GM12878 (cell line): ENCODE measurements around the gene PIP5K1A. TPM values are rescaled to one million over a fixed set of nuclear protein-coding genes. Genes with fewer than 3 reads are reported as not detected.

Experiments
- ASH2L ChIP-seq: fragments of 300-600, 200-600 bp; sonication (generic); IDR thresholded peaks from 2 replicates; pipeline ENCODE4 v1.6.1; 2017; ENCODE audit warnings: low read depth, mild to moderate bottlenecking, borderline replicate concordance
- ATF7 ChIP-seq: fragments of 450-650 bp; IDR thresholded peaks from 2 replicates; pipeline ENCODE4 v1.6.1; 2016; ENCODE audit warnings: low read depth, mild to moderate bottlenecking
- CEBPZ ChIP-seq: fragments of 150-350 bp; IDR thresholded peaks from 2 replicates; pipeline ENCODE4 v1.6.1; 2016; ENCODE audit warnings: low read depth, low read length
- EZH2 ChIP-seq: IDR thresholded peaks from 2 replicates; pipeline ENCODE4 v1.6.1; 2012; ENCODE audit warnings: low read depth, mild to moderate bottlenecking, control low read depth, inconsistent platforms, low read length, borderline replicate concordance; ENCODE audit not compliant: control insufficient read depth
- IKZF2 ChIP-seq, 2 experiments: fragments of 450-650 bp; IDR thresholded peaks; 2 replicates each; pipeline ENCODE4 v1.6.1; 2017; ENCODE audit warnings: mild to moderate bottlenecking in 2 of 2, moderate library complexity in 2 of 2
- JUNB ChIP-seq: IDR thresholded peaks from 2 replicates; pipeline ENCODE4 v1.6.1; 2016; ENCODE audit warnings: antibody characterized with exemption, mild to moderate bottlenecking
- KAT2A ChIP-seq: conservative IDR thresholded peaks from 2 replicates; pipeline ENCODE4 v1.6.1; 2011; ENCODE audit warnings: low read depth, low read length; ENCODE audit not compliant: control insufficient read depth
- MEF2A ChIP-seq: IDR thresholded peaks from 2 replicates; pipeline ENCODE4 v1.6.1; 2011; ENCODE audit warnings: low read depth, mild to moderate bottlenecking, low read length, moderate library complexity; ENCODE audit not compliant: insufficient read depth
- MEF2B ChIP-seq: fragments of 450-650 bp; IDR thresholded peaks from 2 replicates; pipeline ENCODE4 v1.6.1; 2018; ENCODE audit warnings: mild to moderate bottlenecking, moderate library complexity; ENCODE audit not compliant: partially characterized antibody, poor library complexity, severe bottlenecking
- MTA2 ChIP-seq: fragments of 450-650 bp; IDR thresholded peaks from 2 replicates; pipeline ENCODE4 v1.6.1; 2016; ENCODE audit warnings: low read depth, mild to moderate bottlenecking, moderate library complexity
- MXI1 ChIP-seq: fragments of 150-350 bp; IDR thresholded peaks from 2 replicates; pipeline ENCODE4 v1.6.1; 2011; ENCODE audit warnings: low read depth, mild to moderate bottlenecking, inconsistent platforms, low read length, improper control_type of control experiment
- NBN ChIP-seq: fragments of 450-650 bp; IDR thresholded peaks from 2 replicates; pipeline ENCODE4 v1.6.1; 2016
- NFIC ChIP-seq: IDR thresholded peaks from 2 replicates; pipeline ENCODE4 v1.6.1; 2012; ENCODE audit warnings: low read depth, mild to moderate bottlenecking, inconsistent platforms, low read length, moderate library complexity
- NFYB ChIP-seq: IDR thresholded peaks from 2 replicates; pipeline ENCODE4 v1.6.1; 2011; ENCODE audit warnings: low read depth, mild to moderate bottlenecking, low read length, improper control_type of control experiment, moderate library complexity; ENCODE audit not compliant: insufficient read depth
- NR2C2 ChIP-seq: IDR thresholded peaks from 2 replicates; pipeline ENCODE4 v1.6.1; 2011; ENCODE audit warnings: borderline replicate concordance, low read depth; ENCODE audit not compliant: control insufficient read depth, insufficient read length
- NR2F1 ChIP-seq: fragments of 450-650 bp; conservative IDR thresholded peaks from 2 replicates; pipeline ENCODE4 v1.6.1; 2017; ENCODE audit warnings: mild to moderate bottlenecking
- PML ChIP-seq: IDR thresholded peaks from 2 replicates; pipeline ENCODE4 v1.6.1; 2012; ENCODE audit warnings: low read length, inconsistent platforms
- RFX5 ChIP-seq: IDR thresholded peaks from 2 replicates; pipeline ENCODE4 v1.6.1; 2011; ENCODE audit warnings: low read depth, low read length, improper control_type of control experiment
- SMC3 ChIP-seq: IDR thresholded peaks from 2 replicates; pipeline ENCODE4 v1.6.1; 2011; ENCODE audit warnings: low read length, improper control_type of control experiment, borderline replicate concordance
- ZSCAN29 ChIP-seq: fragments of 450-650 bp; IDR thresholded peaks from 2 replicates; pipeline ENCODE4 v1.6.1; 2017; ENCODE audit warnings: mild to moderate bottlenecking, moderate library complexity
- polyA plus RNA-seq, 11 experiments: library from polyadenylated mRNA; depleted of rRNA in 4 of 11; unstranded in 6 of 11; stranded (reverse) in 5 of 11; fragments of >200 nt; fragmentation: Nextera tagmentation in 4 of 11; fragmentation: Illumina TruSeq in 1 of 11; extraction: Ambion mirVana in 4 of 11; extraction: Trizol in 1 of 11; gene quantifications; 1 replicate in 1 of 11; 2 replicates in 10 of 11; pipeline versions ENCODE4 v1.2.1 to v1.2.3, GENCODE V29; 2011 to 2016; ENCODE audit warnings: inconsistent platforms in 2 of 11, missing spikeins in 2 of 11, low read depth in 1 of 11
- total RNA-seq, 4 experiments: library from RNA; depleted of rRNA in 3 of 4; stranded (reverse); fragments of >200 nt in 3 of 4; fragmentation: Illumina TruSeq in 1 of 4; extraction: Trizol in 1 of 4; gene quantifications; 2 replicates each; pipeline versions ENCODE4 v1.2.1 to v1.2.3, GENCODE V29; 2013 to 2021

PIP5K1A gene
- total and polyA plus RNA-seq, 10 of the 15 experiments (the other 5 are each of a cell fraction or from before 2014, with no cell fraction given), result 4.5 to 114 (median 51.5) TPM

DNA sequence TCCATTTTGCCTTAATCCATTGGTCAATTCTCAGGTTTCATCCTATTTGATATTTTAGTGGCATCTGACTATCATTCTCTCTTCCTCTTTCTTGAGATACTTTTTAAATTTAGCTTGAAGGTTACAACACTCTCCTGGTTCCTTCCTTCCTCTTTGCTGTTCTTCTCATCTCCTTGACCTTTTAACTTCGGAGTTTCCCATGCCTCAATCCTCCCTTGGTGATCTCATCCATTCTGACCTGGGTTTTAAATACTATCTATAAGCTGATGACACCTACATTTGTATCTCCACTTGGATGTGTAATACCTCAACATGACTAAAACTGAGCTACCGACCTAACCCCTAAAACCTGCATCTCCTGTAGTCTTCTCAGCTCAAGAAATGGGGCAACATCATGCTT lies 78.9 kb downstream of the PIP5K1A start (continued):
- TF ChIP-seq KAT2A (no peak), NBN (peak; percentile 61; the same call in 1 of the 2 replicates), NR2C2 (no peak), PML (0 out of 2 replicates have a peak, but pooled peaks have one; percentile 37), JUNB (peak; percentile 81), EZH2 (no peak), NFIC (peak; percentile 90), MEF2A (0 out of 2 replicates have a peak, but pooled peaks have one; percentile 5), CEBPZ (no peak), MEF2B (no peak), NR2F1 (peak; percentile 72), MTA2 (0 out of 2 replicates have a peak, but pooled peaks have one; percentile 36), NFYB (no peak), SMC3 (no peak), ATF7 (peak; percentile 70), ZSCAN29 (no peak), MXI1 (no peak), ASH2L (no peak), IKZF2 (IDR thresholded peaks at IDR 0.05) (peak; percentile 73 to 78), RFX5 (no peak)
- TF ChIP-seq, all 136 proteins: peak for 19
